Measurements from ENCODE around the gene RHPN2. TPM values are rescaled to one million over a fixed set of nuclear protein-coding genes. Genes with fewer than 3 reads are reported as not detected.
"Not testable (repeated sequence)": the region's sequence is repeated elsewhere in the genome, so short reads cannot be mapped to it uniquely, and the experiment has no call there.

The RHPN2 gene
- total RNA-seq, 2 experiments from 2014 or later, result 4.5 to 5.3 TPM

GRCh38 chr19:33024398-33024797, 40.3 kb downstream of the RHPN2 start:
- Mint-ChIP-seq H3K9me3 (peaks cover 9% of the 10 kb centered on the region), H3K27me3 (peaks cover 3% of the 10 kb centered on the region), H3K4me1 (no peaks in the 10 kb centered on the region), H3K27ac (no peak overlapping the region), H3K36me3 (peaks cover 5% of the 10 kb centered on the region), H3K4me3 (no peak overlapping the region)
- DNase-seq, result no peak

- no peak for DNase-seq
- peaks cover 3% of the 10 kb centered on the region for H3K27me3 Mint-ChIP-seq
- H3K4me1 Mint-ChIP-seq, result no peaks in the 10 kb centered on the region
- H3K27ac Mint-ChIP-seq, result no peak overlapping the region
- H3K9me3 Mint-ChIP-seq, result no peaks in the 10 kb centered on the region
- no peak overlapping the region for H3K4me3 Mint-ChIP-seq
- peaks cover 5% of the 10 kb centered on the region for H3K36me3 Mint-ChIP-seq
Measured at GRCh38 chr19:33022472-33023116, 42.1 kb downstream of the RHPN2 start.

GRCh38 chr19:33010891-33011290, 53.8 kb downstream of the RHPN2 start:
- not testable (repeated sequence) for H3K27me3 Mint-ChIP-seq, H3K36me3 Mint-ChIP-seq, H3K9me3 Mint-ChIP-seq, DNase-seq, H3K27ac Mint-ChIP-seq, H3K4me1 Mint-ChIP-seq, H3K4me3 Mint-ChIP-seq

- no peak overlapping the region for H3K27ac Mint-ChIP-seq
- no peaks in the 10 kb centered on the region for H3K9me3 Mint-ChIP-seq
- DNase-seq, result no peak
- H3K4me1 Mint-ChIP-seq, result no peaks in the 10 kb centered on the region
- H3K36me3 Mint-ChIP-seq, result peaks cover 5% of the 10 kb centered on the region
- no peak overlapping the region for H3K4me3 Mint-ChIP-seq
- no peaks in the 10 kb centered on the region for H3K27me3 Mint-ChIP-seq
Measured at GRCh38 chr19:33008738-33009137, 56.0 kb downstream of the RHPN2 start.

GRCh38 chr19:33005440-33005839, 59.2 kb downstream of the RHPN2 start:
- peaks cover 4% of the 10 kb centered on the region for H3K4me1 Mint-ChIP-seq
- H3K27me3 Mint-ChIP-seq, result no peaks in the 10 kb centered on the region
- H3K4me3 Mint-ChIP-seq, result no peak overlapping the region
- H3K9me3 Mint-ChIP-seq, result no peaks in the 10 kb centered on the region
- H3K27ac Mint-ChIP-seq, result no peak overlapping the region
- H3K36me3 Mint-ChIP-seq, result no peaks in the 10 kb centered on the region
- no peak for DNase-seq

- not testable (repeated sequence) for H3K4me3 Mint-ChIP-seq, H3K36me3 Mint-ChIP-seq, H3K4me1 Mint-ChIP-seq, DNase-seq, H3K9me3 Mint-ChIP-seq, H3K27me3 Mint-ChIP-seq, H3K27ac Mint-ChIP-seq
Measured at GRCh38 chr19:33003424-33004024, 61.2 kb downstream of the RHPN2 start.

GRCh38 chr19:33002126-33002865, 62.4 kb downstream of the RHPN2 start:
- H3K4me3 Mint-ChIP-seq, H3K27me3 Mint-ChIP-seq, H3K4me1 Mint-ChIP-seq, H3K36me3 Mint-ChIP-seq, H3K9me3 Mint-ChIP-seq, H3K27ac Mint-ChIP-seq, DNase-seq: not testable (repeated sequence)

- Mint-ChIP-seq H3K36me3 (no peaks in the 10 kb centered on the region), H3K27me3 (no peaks in the 10 kb centered on the region), H3K4me3 (no peak overlapping the region), H3K4me1 (peaks cover 6% of the 10 kb centered on the region), H3K27ac (no peak overlapping the region), H3K9me3 (no peaks in the 10 kb centered on the region)
- no peak for DNase-seq
Measured at GRCh38 chr19:33000910-33001309, 63.8 kb downstream of the RHPN2 start.

GRCh38 chr19:33000510-33000909, 64.2 kb downstream of the RHPN2 start:
- Mint-ChIP-seq H3K36me3 (no peaks in the 10 kb centered on the region), H3K4me3 (no peak overlapping the region), H3K4me1 (peaks cover 6% of the 10 kb centered on the region), H3K27me3 (no peaks in the 10 kb centered on the region), H3K9me3 (no peaks in the 10 kb centered on the region), H3K27ac (no peak overlapping the region)
- DNase-seq, result no peak

GRCh38 chr19:32998722-32999121, 66.0 kb downstream of the RHPN2 start:
- no peaks in the 10 kb centered on the region for H3K36me3 Mint-ChIP-seq
- H3K4me3 Mint-ChIP-seq, result no peak overlapping the region
- peaks cover 6% of the 10 kb centered on the region for H3K4me1 Mint-ChIP-seq
- H3K9me3 Mint-ChIP-seq, result no peaks in the 10 kb centered on the region
- H3K27me3 Mint-ChIP-seq, result no peaks in the 10 kb centered on the region
- DNase-seq, result no peak
- no peak overlapping the region for H3K27ac Mint-ChIP-seq

- no peaks in the 10 kb centered on the region for H3K36me3 Mint-ChIP-seq
- no peak overlapping the region for H3K4me3 Mint-ChIP-seq
- no peak overlapping the region for H3K27ac Mint-ChIP-seq
- no peak for DNase-seq
- peaks cover 6% of the 10 kb centered on the region for H3K4me1 Mint-ChIP-seq
- H3K27me3 Mint-ChIP-seq, result no peaks in the 10 kb centered on the region
- no peaks in the 10 kb centered on the region for H3K9me3 Mint-ChIP-seq
Measured at GRCh38 chr19:32997716-32998355, 66.9 kb downstream of the RHPN2 start.

GRCh38 chr19:32997061-32997464, 67.6 kb downstream of the RHPN2 start:
- not testable (repeated sequence) for H3K36me3 Mint-ChIP-seq, H3K4me1 Mint-ChIP-seq, DNase-seq, H3K4me3 Mint-ChIP-seq, H3K27me3 Mint-ChIP-seq, H3K9me3 Mint-ChIP-seq, H3K27ac Mint-ChIP-seq

GRCh38 chr19:32995966-32996365, 68.7 kb downstream of the RHPN2 start:
- not testable (repeated sequence) for DNase-seq, H3K27me3 Mint-ChIP-seq, H3K9me3 Mint-ChIP-seq, H3K4me1 Mint-ChIP-seq, H3K27ac Mint-ChIP-seq, H3K36me3 Mint-ChIP-seq, H3K4me3 Mint-ChIP-seq

GRCh38 chr19:32988724-32989123, 76.0 kb downstream of the RHPN2 start:
- no peak for DNase-seq
- no peaks in the 10 kb centered on the region for H3K27me3 Mint-ChIP-seq
- H3K36me3 Mint-ChIP-seq, result peaks cover 7% of the 10 kb centered on the region
- no peaks in the 10 kb centered on the region for H3K9me3 Mint-ChIP-seq
- H3K4me1 Mint-ChIP-seq, result peaks cover 5% of the 10 kb centered on the region
- no peak overlapping the region for H3K4me3 Mint-ChIP-seq
- no peak overlapping the region for H3K27ac Mint-ChIP-seq

- not testable (repeated sequence) for DNase-seq, H3K27ac Mint-ChIP-seq, H3K27me3 Mint-ChIP-seq, H3K36me3 Mint-ChIP-seq, H3K4me3 Mint-ChIP-seq, H3K9me3 Mint-ChIP-seq, H3K4me1 Mint-ChIP-seq
Measured at GRCh38 chr19:32988254-32988653, 76.4 kb downstream of the RHPN2 start.

Data from activated naive CD8-positive, alpha-beta T cell treated with anti-CD3 and anti-CD28 coated beads for 36 hours (primary cell).